Measurements from ENCODE around the gene IRF1.

GRCh38 chr5:132486318-132487094, 4.1 kb downstream of the IRF1 start:
- TF ChIP-seq, protein P1, sequence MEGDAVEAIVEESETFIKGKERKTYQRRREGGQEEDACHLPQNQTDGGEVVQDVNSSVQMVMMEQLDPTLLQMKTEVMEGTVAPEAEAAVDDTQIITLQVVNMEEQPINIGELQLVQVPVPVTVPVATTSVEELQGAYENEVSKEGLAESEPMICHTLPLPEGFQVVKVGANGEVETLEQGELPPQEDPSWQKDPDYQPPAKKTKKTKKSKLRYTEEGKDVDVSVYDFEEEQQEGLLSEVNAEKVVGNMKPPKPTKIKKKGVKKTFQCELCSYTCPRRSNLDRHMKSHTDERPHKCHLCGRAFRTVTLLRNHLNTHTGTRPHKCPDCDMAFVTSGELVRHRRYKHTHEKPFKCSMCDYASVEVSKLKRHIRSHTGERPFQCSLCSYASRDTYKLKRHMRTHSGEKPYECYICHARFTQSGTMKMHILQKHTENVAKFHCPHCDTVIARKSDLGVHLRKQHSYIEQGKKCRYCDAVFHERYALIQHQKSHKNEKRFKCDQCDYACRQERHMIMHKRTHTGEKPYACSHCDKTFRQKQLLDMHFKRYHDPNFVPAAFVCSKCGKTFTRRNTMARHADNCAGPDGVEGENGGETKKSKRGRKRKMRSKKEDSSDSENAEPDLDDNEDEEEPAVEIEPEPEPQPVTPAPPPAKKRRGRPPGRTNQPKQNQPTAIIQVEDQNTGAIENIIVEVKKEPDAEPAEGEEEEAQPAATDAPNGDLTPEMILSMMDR (IDR thresholded peaks at IDR 0.05 in 4 of 5, conservative IDR thresholded peaks at IDR 0.05 in 1 of 5), result no peak
- no peak for TF ChIP-seq POLR2A (IDR thresholded peaks at IDR 0.05)

Measured in gastrocnemius medialis (tissue), 4 donors.